GM21381 (cell line): ENCODE results near the gene PARK7.

ENCODE experiments used
- ATAC-seq: cut with Tn5 transposase; IDR thresholded peaks from one replicate; pipeline ENCODE4 v1.9.1; 2021; ENCODE audit warnings: mild to moderate bottlenecking, moderate library complexity; ENCODE audit not compliant: unreplicated experiment

The PARK7 gene

GRCh38 chr1:8021676-8022266 lies 60.3 kb downstream of the PARK7 start:
- no peak for ATAC-seq

- ATAC-seq, result no peak
Observed at GRCh38 chr1:8022395-8023286, 61.1 kb downstream of the PARK7 start.

- ATAC-seq, result no peak
Observed at GRCh38 chr1:8023287-8023994, 61.9 kb downstream of the PARK7 start.

DNA sequence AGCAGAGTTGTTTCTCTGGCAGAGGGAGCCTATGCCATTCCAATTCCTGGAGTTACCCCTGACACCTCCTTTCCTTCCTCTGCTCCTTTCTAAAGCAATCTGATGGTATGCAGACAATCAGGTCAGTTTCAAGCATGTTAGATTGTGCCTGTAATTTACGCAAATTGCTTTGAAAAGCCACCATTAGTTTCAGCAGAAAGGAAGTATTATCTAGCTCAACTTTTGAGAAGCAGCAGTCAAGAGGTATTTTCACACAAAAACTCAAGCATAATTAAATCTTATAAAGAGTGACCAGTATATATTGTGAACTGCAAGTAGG lies 62.4 kb downstream of the PARK7 start:
- ATAC-seq, result no peak

GRCh38 chr1:8024329-8024728 lies 62.8 kb downstream of the PARK7 start:
- no peak for ATAC-seq

DNA sequence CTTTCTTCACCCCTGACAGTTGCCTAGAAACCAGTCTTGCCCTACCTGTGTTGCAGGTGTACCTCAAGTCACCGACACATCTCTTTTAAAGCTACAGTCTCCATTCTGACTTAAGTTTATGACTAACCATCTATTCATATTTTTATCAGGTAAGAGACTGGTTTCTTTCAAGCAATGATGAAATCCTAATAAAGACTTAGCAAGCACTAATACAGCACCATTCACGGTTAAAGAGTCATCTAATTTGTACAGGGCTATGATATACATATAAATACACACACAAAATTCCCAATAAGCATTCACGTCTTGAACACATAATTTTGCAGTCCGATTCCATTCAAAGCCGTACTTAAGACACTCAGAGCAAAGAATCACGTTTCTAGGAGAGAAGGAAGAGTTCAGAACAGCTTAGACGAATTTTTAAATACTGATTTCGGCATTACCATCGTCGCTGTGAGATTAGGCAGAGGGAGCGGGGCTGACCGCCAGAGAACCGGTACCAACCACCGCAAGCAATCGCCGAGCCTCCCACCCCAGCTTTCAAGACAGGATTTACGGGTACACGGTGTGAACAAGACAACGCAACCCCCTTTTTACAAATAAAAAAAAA lies 63.7 kb downstream of the PARK7 start:
- no peak for ATAC-seq

GRCh38 chr1:8025671-8026144 lies 64.2 kb downstream of the PARK7 start:
- peak; percentile 28 for ATAC-seq

GRCh38 chr1:8026153-8026975 lies 64.9 kb downstream of the PARK7 start, which contains the start of gene ERRFI1:
TSS of gene ERRFI1 (minus strand) at chr1:8026309. CDS start at chr1:8015619, 10,690 bp downstream.
- peak; percentile 90 for ATAC-seq

GRCh38 chr1:8026976-8027747 lies 65.7 kb downstream of the PARK7 start:
- ATAC-seq, result no peak

DNA sequence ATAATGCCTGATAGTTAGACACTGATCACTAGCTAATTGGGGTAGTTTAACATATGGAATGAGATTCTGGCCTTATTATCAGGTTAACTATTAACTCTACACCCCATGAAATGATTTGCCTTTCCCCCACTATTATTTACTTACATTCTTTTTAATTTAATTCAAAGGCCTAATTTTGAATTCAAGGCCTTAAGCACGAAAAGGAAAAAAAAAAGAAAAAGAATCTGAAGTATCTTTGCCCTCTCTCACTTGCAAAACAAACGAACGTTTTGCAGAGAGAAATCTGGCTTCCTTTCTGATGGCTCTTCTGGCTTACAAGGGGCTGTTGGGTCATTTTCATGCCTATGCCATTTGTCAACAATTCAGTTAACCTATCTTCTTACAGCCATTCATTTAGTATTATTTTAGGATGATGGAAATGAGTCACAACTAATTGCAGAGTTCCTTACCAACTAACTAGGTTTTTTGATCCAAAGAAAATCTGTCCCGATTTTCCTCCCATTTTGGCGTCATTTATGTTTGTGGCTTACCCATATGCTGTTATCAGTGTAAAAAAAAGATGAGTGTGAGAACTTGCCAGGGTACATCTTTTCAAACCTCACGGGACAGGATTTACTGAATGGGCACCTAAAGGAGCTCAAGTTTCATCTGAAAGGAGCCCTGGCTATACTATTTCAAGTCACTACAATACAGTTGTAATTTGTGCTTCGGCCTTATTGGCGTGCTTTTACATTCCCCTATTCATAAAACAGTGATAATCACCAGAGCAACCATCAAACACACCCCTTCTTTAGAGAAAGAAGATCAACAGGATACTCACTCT lies 66.4 kb downstream of the PARK7 start:
- no peak for ATAC-seq

DNA sequence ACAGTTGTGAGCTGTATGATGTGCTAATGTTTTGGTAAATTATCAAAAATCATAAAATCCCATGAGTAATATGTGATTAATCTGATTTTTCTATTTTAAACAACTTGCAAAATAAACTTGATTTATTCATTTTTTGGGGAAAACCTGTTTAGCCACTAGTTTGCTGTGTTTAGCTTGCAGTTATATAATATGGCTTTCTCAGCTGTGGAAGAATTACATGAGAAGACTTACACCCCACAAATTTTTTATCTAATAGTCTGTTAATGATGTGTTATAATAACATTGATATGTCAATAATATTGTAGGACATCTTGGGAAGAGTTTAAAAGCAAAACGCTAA lies 67.0 kb downstream of the PARK7 start:
- no peak for ATAC-seq

DNA sequence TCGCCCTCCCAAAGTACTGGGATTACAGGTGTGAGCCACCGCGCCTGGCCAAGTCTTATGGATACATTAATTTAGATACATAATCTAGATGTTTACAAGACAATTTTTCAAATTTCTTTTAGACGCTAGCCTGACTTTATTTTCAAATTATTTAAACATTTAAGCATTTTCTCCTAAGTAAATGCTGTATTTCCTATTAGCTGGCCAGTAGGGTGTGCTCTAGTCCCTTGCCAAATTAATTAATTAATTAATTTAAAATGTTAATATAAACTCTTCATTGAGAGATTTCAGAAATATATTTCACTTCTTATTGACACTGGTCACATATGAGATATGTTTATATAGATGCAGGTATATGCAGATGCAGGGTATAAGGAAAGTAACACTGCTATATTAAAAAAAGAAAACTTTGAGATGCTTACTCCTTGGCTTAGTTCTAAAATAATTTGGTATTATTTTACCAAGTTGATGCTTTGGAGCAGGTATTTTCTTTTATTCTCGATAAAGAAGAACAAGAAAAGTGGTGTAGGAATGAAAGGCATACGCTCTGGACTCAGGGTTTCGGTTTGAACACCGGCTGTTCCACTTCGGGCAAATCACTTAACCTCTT lies 69.8 kb downstream of the PARK7 start:
- no peak for ATAC-seq

DNA sequence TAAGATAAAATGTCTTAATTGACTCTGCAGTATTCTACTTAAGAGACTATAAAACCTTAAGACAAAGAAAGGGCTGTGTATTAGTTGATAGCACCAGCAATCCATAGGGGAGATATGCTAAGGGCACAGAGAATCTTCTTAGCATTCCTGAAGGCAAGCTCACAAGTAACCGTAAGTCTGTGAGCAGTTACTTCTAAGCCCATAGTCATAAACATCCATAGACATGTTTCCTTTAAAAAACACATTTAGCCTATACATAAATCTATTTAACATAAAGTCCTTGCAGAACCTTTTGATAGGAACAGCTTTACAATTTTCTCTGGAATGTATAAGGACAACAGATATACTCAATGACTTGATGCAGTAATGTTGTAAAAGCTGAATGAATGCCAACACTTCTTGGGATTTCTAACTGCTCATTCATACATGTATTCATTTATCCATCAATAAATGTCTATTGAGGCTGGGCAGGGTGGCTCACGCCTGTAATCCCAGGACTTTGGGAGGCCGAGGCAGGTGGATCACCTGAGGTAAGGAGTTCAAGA lies 70.9 kb downstream of the PARK7 start:
- ATAC-seq, result no peak

GRCh38 chr1:8033322-8033721 lies 71.8 kb downstream of the PARK7 start:
- no peak for ATAC-seq
